Esophagus muscularis mucosa (tissue), 4 donors: ENCODE data around the gene SMARCAD1. TPM values are rescaled to one million over a fixed set of nuclear protein-coding genes. Genes with fewer than 3 reads are reported as not detected.
A peak's percentile ranks its signal among the peaks of the same experiment; 100 is the strongest.

Experiments used
- DNase-seq: peaks from one replicate; pipeline ENCODE4 v3.0.0-alpha.2; 2017; ENCODE audit errors: extremely low spot score
- H3K27ac ChIP-seq, 4 donors: fragments of 200-600 bp; sonication (generic); replicated peaks in 1 of 4; 1 replicate in 3 of 4; 2 replicates in 1 of 4; pipeline ENCODE4 v1.5.1; 2016 to 2019; ENCODE audit warnings: mild to moderate bottlenecking in 1 of 4
- H3K27me3 ChIP-seq, 4 donors: fragments of 200-600 bp; sonication (generic); one replicate each; pipeline versions ENCODE4 v1.5.1 to v1.6.0; 2016 to 2019
- H3K36me3 ChIP-seq, 4 donors: fragments of 200-600 bp; sonication (generic); one replicate each; pipeline ENCODE4 v1.5.1; 2016 to 2019
- H3K4me1 ChIP-seq, 4 donors: fragments of 200-600 bp; sonication (generic); one replicate each; pipeline ENCODE4 v1.5.1; 2016 to 2019
- H3K4me3 ChIP-seq, 4 donors: fragments of 200-600 bp; sonication (generic); 1 replicate in 2 of 4; 2 replicates in 2 of 4; pipeline ENCODE4 v1.5.1; 2016 to 2019; ENCODE audit warnings: mild to moderate bottlenecking in 4 of 4, moderate library complexity in 1 of 4
- H3K9me3 ChIP-seq, 4 donors: fragments of 200-600 bp; sonication (generic); 1 replicate in 3 of 4; 2 replicates in 1 of 4; pipeline ENCODE4 v1.5.1; 2016 to 2019
- CTCF ChIP-seq, 3 experiments: fragments of 200-600 bp in 2 of 3; fragments of 450-650 bp in 1 of 3; sonication (generic) in 2 of 3; IDR thresholded peaks; one replicate each; pipeline ENCODE4 v1.5.1; 2017 to 2019; ENCODE audit warnings: antibody characterized with exemption in 3 of 3, mild to moderate bottlenecking in 2 of 3, moderate library complexity in 1 of 3
- EP300 ChIP-seq: sonication (generic); formaldehyde crosslinking; IDR thresholded peaks from one replicate; pipeline ENCODE4 v1.6.1; 2017; ENCODE audit warnings: antibody characterized with exemption
- POLR2A ChIP-seq: fragments of 450-650 bp; IDR thresholded peaks from one replicate; pipeline ENCODE4 v1.6.1; 2017; ENCODE audit warnings: antibody characterized with exemption, moderate library complexity, mild to moderate bottlenecking, low read depth
- POLR2AphosphoS5 ChIP-seq, 2 donors: sonication (generic); formaldehyde crosslinking; IDR thresholded peaks; one replicate each; pipeline ENCODE4 v1.6.1; 2017; ENCODE audit warnings: antibody characterized with exemption in 2 of 2
- WGBS: methylation state at CpG from one replicate; pipeline ENCODE4 v1.1.5; 2018; 5-methylcytosine and 5-hydroxymethylcytosine counted together
- intact Hi-C: fragments of 100-400 bp; cut with DNase I; formaldehyde crosslinking; loops from one replicate; pipeline ENCODE4 v1.15.1; 2023
- total RNA-seq, 4 donors: library from RNA; depleted of rRNA; stranded (reverse); fragments of >200 nt; gene quantifications; one replicate each; pipeline versions ENCODE4 v1.1.0 to v1.2.1, GENCODE V29; 2016

Gene SMARCAD1
- total RNA-seq = 10 to 100 TPM; 12.3 to 19.1 (median 14.5) TPM

- TF ChIP-seq EP300 (no peak), POLR2A (no peak), POLR2AphosphoS5 (IDR thresholded peaks at IDR 0.05) (peak; percentile 68 to 73), CTCF (IDR thresholded peaks at IDR 0.05) (no peak)
- Histone ChIP-seq H3K4me3 (peak within 1 kb of the TSS; percentile 65 to 92 (median 68)), H3K36me3 (peaks cover 7 to 31% (median 15%) of the 10 kb centered on the region in 4 donors), H3K27ac (peak within 1 kb of the TSS; percentile 82 to 95 (median 86)), H3K4me1 (peaks cover 15 to 37% (median 33%) of the 10 kb centered on the region in 4 donors), H3K9me3 (no peaks in the 10 kb centered on the region), H3K27me3 (no peaks in the 10 kb centered on the region)
- DNase-seq = peak; percentile 97
- WGBS = under 1% methylated on average over 52 of the region's 57 CpGs
- intact Hi-C loops = no loop called here
These were observed at the start of gene SMARCAD1 for GRCh38 chr4:94207469-94208224. SMARCAD1 (plus strand) TSS chr4:94207865; CDS start chr4:94208395, 530 bp downstream.

GRCh38 chr4:94158883-94159282 lies 48.8 kb upstream of the SMARCAD1 start:
- 83% methylated on average over 3 of the region's 3 CpGs for WGBS
- Histone ChIP-seq H3K36me3 (no peaks in the 10 kb centered on the region), H3K4me1 (no peaks in the 10 kb centered on the region), H3K27me3 (no peaks in the 10 kb centered on the region), H3K9me3 (no peaks in the 10 kb centered on the region), H3K27ac (no peak overlapping the region), H3K4me3 (no peak overlapping the region)
- intact Hi-C loops = no loop called here
- no peak for TF ChIP-seq POLR2AphosphoS5 (IDR thresholded peaks at IDR 0.05)
- no peak for TF ChIP-seq CTCF (IDR thresholded peaks at IDR 0.05)
- no peak for TF ChIP-seq POLR2A
- TF ChIP-seq EP300 = no peak
- peak; percentile 77 for DNase-seq

GRCh38 chr4:94159790-94160189 lies 47.9 kb upstream of the SMARCAD1 start:
- Histone ChIP-seq H3K27ac (no peak overlapping the region), H3K4me1 (no peaks in the 10 kb centered on the region), H3K4me3 (no peak overlapping the region), H3K9me3 (no peaks in the 10 kb centered on the region), H3K36me3 (no peaks in the 10 kb centered on the region), H3K27me3 (no peaks in the 10 kb centered on the region)
- intact Hi-C loops = no loop called here
- TF ChIP-seq POLR2AphosphoS5 (IDR thresholded peaks at IDR 0.05) = no peak
- no peak for TF ChIP-seq EP300
- TF ChIP-seq CTCF (IDR thresholded peaks at IDR 0.05) = no peak
- no peak for TF ChIP-seq POLR2A
- no peak for DNase-seq
- 83% methylated on average over 1 of the region's 1 CpG for whole genome bisulfite sequencing

GRCh38 chr4:94160774-94161173 lies 46.9 kb upstream of the SMARCAD1 start:
- peak; percentile 42 for DNase-seq
- H3K36me3 ChIP-seq = no peaks in the 10 kb centered on the region
- H3K4me1 ChIP-seq = no peaks in the 10 kb centered on the region
- H3K9me3 ChIP-seq = no peaks in the 10 kb centered on the region
- WGBS = 100% methylated on average over 4 of the region's 4 CpGs
- no peaks in the 10 kb centered on the region for H3K27me3 ChIP-seq
- H3K27ac ChIP-seq = no peak overlapping the region
- no peak overlapping the region for H3K4me3 ChIP-seq
- intact Hi-C loops = no loop called here
- no peak for TF ChIP-seq EP300
- no peak for TF ChIP-seq POLR2AphosphoS5 (IDR thresholded peaks at IDR 0.05)
- TF ChIP-seq POLR2A = no peak
- TF ChIP-seq CTCF (IDR thresholded peaks at IDR 0.05) = no peak
